RWPE2 (cell line): ENCODE data around the gene CLCA1.

ENCODE experiments used
- ATAC-seq: fragments of 200-7000 bp; cut with Tn5 transposase; 3 replicates; pipeline ENCODE4 v1.9.1; 2021; ENCODE audit warnings: low read depth
- DNase-seq: peaks from one replicate; pipeline ENCODE4 v3.0.0-alpha.2; 2020; ENCODE audit warnings: low spot score
- H3K27ac ChIP-seq: fragments of 450-650 bp; 2 replicates; pipeline ENCODE4 v1.5.1; 2017; ENCODE audit warnings: mild to moderate bottlenecking; ENCODE audit not compliant: poor library complexity, severe bottlenecking
- H3K27me3 ChIP-seq: fragments of 250-450 bp; sonication (Bioruptor Pico); 2 replicates; pipeline ENCODE4 v1.5.1; 2021; ENCODE audit warnings: mild to moderate bottlenecking, moderate library complexity; ENCODE audit not compliant: insufficient read depth, poor library complexity, severe bottlenecking
- H3K36me3 ChIP-seq: fragments of 250-450 bp; sonication (Bioruptor Pico); 2 replicates; pipeline ENCODE4 v1.5.1; 2020; ENCODE audit warnings: low read depth, mild to moderate bottlenecking, moderate library complexity
- H3K4me1 ChIP-seq: fragments of 250-450 bp; sonication (Bioruptor Pico); 2 replicates; pipeline ENCODE4 v1.5.1; 2021; ENCODE audit warnings: mild to moderate bottlenecking, moderate library complexity; ENCODE audit not compliant: insufficient read depth, poor library complexity, severe bottlenecking
- H3K4me3 ChIP-seq: fragments of 250-450 bp; sonication (Bioruptor Pico); 2 replicates; pipeline ENCODE4 v1.5.1; 2021; ENCODE audit warnings: mild to moderate bottlenecking, moderate library complexity; ENCODE audit not compliant: severe bottlenecking
- H3K9me3 ChIP-seq: fragments of 250-450 bp; sonication (Bioruptor Pico); 2 replicates; pipeline ENCODE4 v1.5.1; 2021; ENCODE audit warnings: mild to moderate bottlenecking, moderate library complexity; ENCODE audit not compliant: severe bottlenecking
- CTCF ChIP-seq: fragments of 450-650 bp; IDR thresholded peaks from one replicate; pipeline ENCODE4 v1.5.1; 2017; ENCODE audit warnings: mild to moderate bottlenecking, moderate library complexity; ENCODE audit not compliant: poor library complexity, severe bottlenecking

The CLCA1 gene

GRCh38 chr1:86477256-86477655 is 8.5 kb downstream of the CLCA1 start:
- H3K9me3 ChIP-seq: no peaks in the 10 kb centered on the region
- TF ChIP-seq CTCF: no peak
- H3K4me1 ChIP-seq: no peaks in the 10 kb centered on the region
- DNase-seq (no peak), ATAC-seq (no peak)
- no peak overlapping the region for H3K27ac ChIP-seq
- no peaks in the 10 kb centered on the region for H3K27me3 ChIP-seq
- no peaks in the 10 kb centered on the region for H3K36me3 ChIP-seq
- no peak overlapping the region for H3K4me3 ChIP-seq

GRCh38 chr1:86477682-86478081 is 9.0 kb downstream of the CLCA1 start:
- no peaks in the 10 kb centered on the region for H3K27me3 ChIP-seq
- no peak for ATAC-seq
- H3K4me1 ChIP-seq: no peaks in the 10 kb centered on the region
- no peaks in the 10 kb centered on the region for H3K9me3 ChIP-seq
- H3K36me3 ChIP-seq: no peaks in the 10 kb centered on the region
- H3K4me3 ChIP-seq: no peak overlapping the region
- no peak overlapping the region for H3K27ac ChIP-seq
- no peak for TF ChIP-seq CTCF
- DNase-seq: no peak

- Histone ChIP-seq H3K4me1 (no peaks in the 10 kb centered on the region), H3K27me3 (no peaks in the 10 kb centered on the region), H3K4me3 (no peak overlapping the region), H3K27ac (no peak overlapping the region), H3K9me3 (no peaks in the 10 kb centered on the region), H3K36me3 (no peaks in the 10 kb centered on the region)
- no peak for TF ChIP-seq CTCF
- no peak for ATAC-seq
- no peak for DNase-seq
Observed at GRCh38 chr1:86478416-86479156, 9.9 kb downstream of the CLCA1 start.

GRCh38 chr1:86481966-86482365 is 13.2 kb downstream of the CLCA1 start:
- DNase-seq (no peak), ATAC-seq (no peak)
- no peaks in the 10 kb centered on the region for H3K9me3 ChIP-seq
- H3K4me1 ChIP-seq: no peaks in the 10 kb centered on the region
- no peak overlapping the region for H3K27ac ChIP-seq
- no peak overlapping the region for H3K4me3 ChIP-seq
- no peaks in the 10 kb centered on the region for H3K27me3 ChIP-seq
- TF ChIP-seq CTCF: no peak
- no peaks in the 10 kb centered on the region for H3K36me3 ChIP-seq

GRCh38 chr1:86487131-86487810 is 18.5 kb downstream of the CLCA1 start:
- H3K27ac ChIP-seq: no peak overlapping the region
- H3K36me3 ChIP-seq: no peaks in the 10 kb centered on the region
- H3K4me1 ChIP-seq: no peaks in the 10 kb centered on the region
- no peaks in the 10 kb centered on the region for H3K9me3 ChIP-seq
- TF ChIP-seq CTCF: no peak
- H3K4me3 ChIP-seq: no peak overlapping the region
- no peak; the same call in 2 of the 3 replicates for ATAC-seq
- DNase-seq: no peak
- H3K27me3 ChIP-seq: no peaks in the 10 kb centered on the region
